ENCODE results near the gene CREB3L2.

DNA sequence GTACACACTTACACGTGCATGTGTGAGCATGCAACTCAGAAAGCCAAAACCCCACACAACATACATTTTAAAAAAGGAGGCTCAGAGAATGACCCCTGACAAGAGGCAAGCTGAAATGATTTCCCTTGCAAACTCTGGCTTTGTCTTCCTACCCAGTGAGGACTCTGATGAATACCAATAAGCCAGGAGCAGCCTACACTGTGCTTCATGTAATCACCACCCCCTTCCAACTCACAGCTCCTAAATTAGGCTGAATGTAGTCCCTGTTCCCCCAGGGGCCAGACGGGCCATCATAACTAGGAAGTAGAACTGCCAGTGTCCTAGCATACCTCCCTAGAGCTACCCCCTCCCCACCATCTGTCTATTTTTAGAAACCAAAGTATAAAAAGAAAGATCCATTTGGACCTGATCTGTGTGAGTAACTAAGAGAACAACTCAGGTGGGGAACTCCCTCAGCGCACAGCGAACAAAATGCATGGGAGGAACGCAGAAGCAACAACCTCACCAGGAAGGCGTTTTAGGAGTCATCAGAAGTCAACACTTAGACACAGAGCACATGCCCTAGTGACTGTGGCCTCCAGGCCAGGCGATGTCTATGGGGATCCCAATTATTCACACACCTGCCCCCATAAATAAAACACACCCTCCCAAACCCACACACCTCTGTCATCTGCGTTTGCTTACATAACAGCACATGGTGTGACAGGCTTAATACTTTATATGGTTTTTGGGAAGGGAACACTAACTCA is 157.0 kb downstream of the CREB3L2 start:
- TF ChIP-seq, protein P1, sequence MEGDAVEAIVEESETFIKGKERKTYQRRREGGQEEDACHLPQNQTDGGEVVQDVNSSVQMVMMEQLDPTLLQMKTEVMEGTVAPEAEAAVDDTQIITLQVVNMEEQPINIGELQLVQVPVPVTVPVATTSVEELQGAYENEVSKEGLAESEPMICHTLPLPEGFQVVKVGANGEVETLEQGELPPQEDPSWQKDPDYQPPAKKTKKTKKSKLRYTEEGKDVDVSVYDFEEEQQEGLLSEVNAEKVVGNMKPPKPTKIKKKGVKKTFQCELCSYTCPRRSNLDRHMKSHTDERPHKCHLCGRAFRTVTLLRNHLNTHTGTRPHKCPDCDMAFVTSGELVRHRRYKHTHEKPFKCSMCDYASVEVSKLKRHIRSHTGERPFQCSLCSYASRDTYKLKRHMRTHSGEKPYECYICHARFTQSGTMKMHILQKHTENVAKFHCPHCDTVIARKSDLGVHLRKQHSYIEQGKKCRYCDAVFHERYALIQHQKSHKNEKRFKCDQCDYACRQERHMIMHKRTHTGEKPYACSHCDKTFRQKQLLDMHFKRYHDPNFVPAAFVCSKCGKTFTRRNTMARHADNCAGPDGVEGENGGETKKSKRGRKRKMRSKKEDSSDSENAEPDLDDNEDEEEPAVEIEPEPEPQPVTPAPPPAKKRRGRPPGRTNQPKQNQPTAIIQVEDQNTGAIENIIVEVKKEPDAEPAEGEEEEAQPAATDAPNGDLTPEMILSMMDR (IDR thresholded peaks at IDR 0.05 in 2 of 3, conservative IDR thresholded peaks at IDR 0.05 in 1 of 3; ENCODE audit: control insufficient read depth in 2 of 3, extremely low read depth in 1 of 3, insufficient read depth in 1 of 3, low read depth in 3 of 3, low read length in 3 of 3) = no peak
- TF ChIP-seq SMC3 (IDR thresholded peaks at IDR 0.05; ENCODE audit: borderline replicate concordance, low read length) (no peak), EP300 (IDR thresholded peaks at IDR 0.05; ENCODE audit: borderline replicate concordance in 1 of 2, control insufficient read depth in 1 of 2, low read depth in 2 of 2, low read length in 2 of 2) (no peak), TCF3 (IDR thresholded peaks at IDR 0.05; ENCODE audit: borderline replicate concordance, insufficient read depth, low read depth, low read length) (no peak)

Measured in GM12878 (cell line).